ENCODE measurements around the gene ACACA. TPM values are rescaled to one million over a fixed set of nuclear protein-coding genes. Genes with fewer than 3 reads are reported as not detected.

The ACACA gene
- total and polyA plus RNA-seq, 2 donors (not counting 3 experiments of a cell fraction or from before 2014, with no cell fraction given) = 55.3 to 124 TPM

DNA sequence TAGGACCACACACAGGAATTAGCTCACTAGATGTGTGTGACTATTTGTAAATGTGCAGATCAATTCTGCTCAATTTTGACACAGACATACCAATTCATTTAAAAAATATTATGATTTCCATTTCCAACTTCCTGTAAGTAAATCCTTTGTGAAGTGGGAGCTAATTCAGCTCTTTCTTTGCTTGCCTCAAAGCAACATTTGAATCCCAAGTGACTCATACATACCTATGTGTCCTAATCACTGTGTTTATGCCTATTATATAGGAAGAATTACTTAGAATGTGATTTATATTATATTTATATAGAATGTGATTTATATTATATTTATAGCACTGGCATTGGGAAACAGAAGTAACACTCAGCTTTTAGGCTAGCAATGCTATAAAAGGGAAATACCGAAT is 226.7 kb downstream of the ACACA start:
- BruUV-seq (replicated peaks) = no TSS peak
- peak overlapping the region; percentile 67 for H3K27ac ChIP-seq (ENCODE audit: insufficient read depth, low read depth, low read length)
- no peaks in the 10 kb centered on the region for H3K27me3 ChIP-seq (ENCODE audit: control insufficient read depth in 2 of 2, insufficient read depth in 2 of 2, low read length in 2 of 2)
- H3K4me2 ChIP-seq (ENCODE audit: insufficient read depth, low read length) = peak overlapping the region; percentile 83
- dilution Hi-C loops (cut with MboI; ENCODE audit: extremely low pct_ligation_motif_present, low sequenced_read_pairs) (no loop called here), intact Hi-C loops (cut with micrococcal nuclease) (no loop called here)
- peaks cover 35% of the 10 kb centered on the region for H3K4me1 ChIP-seq (ENCODE audit: control insufficient read depth, extremely low read depth, insufficient read depth, low read length)
- POLR2A ChIA-PET = no interaction called here
- DNase-seq (ENCODE audit: low read depth, low spot score) (peak; percentile 82), FAIRE-seq (no peak)
- H3K79me2 ChIP-seq (ENCODE audit: control insufficient read depth, insufficient read depth, low read length) = no peaks in the 10 kb centered on the region
- no peak overlapping the region for H3K4me3 ChIP-seq (replicated peaks in 1 of 3; ENCODE audit: insufficient read depth in 1 of 3, low read depth in 1 of 3, low read length in 3 of 3)
- CTCF ChIA-PET = interaction anchor here (0.6 to 1.7 kb wide), 14 partner anchors 9 to 551 kb away, joined by 3 to 12 read pairs (median 4); no protein-coding TSS in a partner anchor
- peak overlapping the region; percentile 48 for H3K9ac ChIP-seq (replicated peaks; ENCODE audit: extremely low read depth, insufficient read depth, low read length)
- no peaks in the 10 kb centered on the region for H3K9me1 ChIP-seq (replicated peaks; ENCODE audit: control insufficient read depth, extremely low read depth, insufficient read depth, low read length)
- H4K20me1 ChIP-seq (replicated peaks; ENCODE audit: control insufficient read depth, extremely low read depth, insufficient read depth, low read length) = no peaks in the 10 kb centered on the region
- no peak overlapping the region for H2AFZ ChIP-seq (ENCODE audit: low read depth, low read length)
- peak; percentile 73 for TF ChIP-seq FOS (IDR thresholded peaks at IDR 0.05; ENCODE audit: borderline replicate concordance, insufficient read depth, low read length)
- peak; percentile 48 for TF ChIP-seq POLR2AphosphoS5 (IDR thresholded peaks at IDR 0.05; ENCODE audit: insufficient read depth, low read depth, low read length)
- peak; percentile 84 for TF ChIP-seq JUN (IDR thresholded peaks at IDR 0.05; ENCODE audit: borderline replicate concordance, insufficient read depth, insufficient read length, low read depth)
- TF ChIP-seq POLR2A (IDR thresholded peaks at IDR 0.05; ENCODE audit: low read depth, low read length) = no peak
- TF ChIP-seq, protein P1, sequence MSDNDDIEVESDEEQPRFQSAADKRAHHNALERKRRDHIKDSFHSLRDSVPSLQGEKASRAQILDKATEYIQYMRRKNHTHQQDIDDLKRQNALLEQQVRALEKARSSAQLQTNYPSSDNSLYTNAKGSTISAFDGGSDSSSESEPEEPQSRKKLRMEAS (IDR thresholded peaks at IDR 0.05; ENCODE audit: insufficient read depth, insufficient read length) = no peak
- no peaks in the 10 kb centered on the region for H3K9me3 ChIP-seq (replicated peaks; ENCODE audit: control insufficient read depth, insufficient read depth, low read length)
- H3K36me3 ChIP-seq (ENCODE audit: control insufficient read depth in 2 of 2, extremely low read depth in 1 of 2, insufficient read depth in 2 of 2, low read length in 2 of 2) = peaks cover 4 to 6% of the 10 kb centered on the region in 2 experiments

DNA sequence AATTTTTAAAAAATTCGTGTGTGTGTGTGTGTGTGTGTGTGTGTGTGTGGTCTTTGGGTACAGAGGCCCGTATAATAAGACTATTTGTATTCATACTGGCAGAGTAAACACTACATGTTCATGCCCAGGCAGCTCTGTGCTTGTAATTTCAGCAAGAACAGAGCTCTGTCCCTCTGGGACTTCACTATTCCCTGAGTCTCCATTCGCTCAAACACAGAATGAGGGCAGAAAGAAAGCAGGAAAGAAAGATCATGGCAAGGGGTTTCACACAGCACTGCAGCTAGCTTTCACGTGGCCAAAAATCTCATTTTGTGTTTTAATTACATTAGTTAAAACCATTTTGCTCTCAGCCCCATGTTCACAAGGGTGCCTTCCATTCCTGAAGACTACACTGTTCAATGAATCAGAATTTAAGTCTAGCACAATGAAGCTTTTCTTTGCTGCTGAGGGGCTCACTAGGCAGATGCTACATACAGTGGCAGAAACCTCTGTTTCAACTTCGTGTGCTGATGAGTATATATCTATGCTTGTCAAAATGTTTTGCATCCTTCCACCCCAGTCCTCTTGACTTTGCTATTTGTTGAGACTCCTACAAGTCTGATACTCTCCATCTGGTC is 229.3 kb downstream of the ACACA start:
- CTCF ChIA-PET = interaction anchor here (1.0 to 4.3 kb wide), 3 partner anchors 13 to 29 kb away, joined by 3 to 19 read pairs (median 3); no protein-coding TSS in a partner anchor
- no peak for FAIRE-seq
- Histone ChIP-seq H3K9ac (replicated peaks; ENCODE audit: extremely low read depth, insufficient read depth, low read length) (no peak overlapping the region), H3K4me1 (ENCODE audit: control insufficient read depth, extremely low read depth, insufficient read depth, low read length) (peaks cover 24% of the 10 kb centered on the region), H3K9me1 (replicated peaks; ENCODE audit: control insufficient read depth, extremely low read depth, insufficient read depth, low read length) (no peaks in the 10 kb centered on the region), H3K27ac (ENCODE audit: insufficient read depth, low read depth, low read length) (no peak overlapping the region), H4K20me1 (replicated peaks; ENCODE audit: control insufficient read depth, extremely low read depth, insufficient read depth, low read length) (no peaks in the 10 kb centered on the region), H3K9me3 (replicated peaks; ENCODE audit: control insufficient read depth, insufficient read depth, low read length) (no peaks in the 10 kb centered on the region), H3K27me3 (ENCODE audit: control insufficient read depth in 2 of 2, insufficient read depth in 2 of 2, low read length in 2 of 2) (no peaks in the 10 kb centered on the region), H3K4me2 (ENCODE audit: insufficient read depth, low read length) (no peak overlapping the region), H3K4me3 (replicated peaks in 1 of 3; ENCODE audit: insufficient read depth in 1 of 3, low read depth in 1 of 3, low read length in 3 of 3) (no peak overlapping the region), H3K79me2 (ENCODE audit: control insufficient read depth, insufficient read depth, low read length) (no peaks in the 10 kb centered on the region), H3K36me3 (ENCODE audit: control insufficient read depth in 2 of 2, extremely low read depth in 1 of 2, insufficient read depth in 2 of 2, low read length in 2 of 2) (peaks cover 6 to 9% of the 10 kb centered on the region in 2 experiments), H2AFZ (ENCODE audit: low read depth, low read length) (no peak overlapping the region)
- dilution Hi-C loops (cut with MboI; ENCODE audit: extremely low pct_ligation_motif_present, low sequenced_read_pairs) = no loop called here
- POLR2A ChIA-PET = no interaction called here
- no peak for DNase-seq (ENCODE audit: low read depth, low spot score)
- TF ChIP-seq POLR2AphosphoS5 (IDR thresholded peaks at IDR 0.05; ENCODE audit: insufficient read depth, low read depth, low read length) (no peak), MYC (IDR thresholded peaks at IDR 0.05; ENCODE audit: low read depth, low read length) (no peak), POLR2A (IDR thresholded peaks at IDR 0.05; ENCODE audit: low read depth, low read length) (no peak), GATA2 (IDR thresholded peaks at IDR 0.05; ENCODE audit: insufficient read depth, insufficient read length, low read depth, low read length) (no peak)
- TF ChIP-seq, protein P2, sequence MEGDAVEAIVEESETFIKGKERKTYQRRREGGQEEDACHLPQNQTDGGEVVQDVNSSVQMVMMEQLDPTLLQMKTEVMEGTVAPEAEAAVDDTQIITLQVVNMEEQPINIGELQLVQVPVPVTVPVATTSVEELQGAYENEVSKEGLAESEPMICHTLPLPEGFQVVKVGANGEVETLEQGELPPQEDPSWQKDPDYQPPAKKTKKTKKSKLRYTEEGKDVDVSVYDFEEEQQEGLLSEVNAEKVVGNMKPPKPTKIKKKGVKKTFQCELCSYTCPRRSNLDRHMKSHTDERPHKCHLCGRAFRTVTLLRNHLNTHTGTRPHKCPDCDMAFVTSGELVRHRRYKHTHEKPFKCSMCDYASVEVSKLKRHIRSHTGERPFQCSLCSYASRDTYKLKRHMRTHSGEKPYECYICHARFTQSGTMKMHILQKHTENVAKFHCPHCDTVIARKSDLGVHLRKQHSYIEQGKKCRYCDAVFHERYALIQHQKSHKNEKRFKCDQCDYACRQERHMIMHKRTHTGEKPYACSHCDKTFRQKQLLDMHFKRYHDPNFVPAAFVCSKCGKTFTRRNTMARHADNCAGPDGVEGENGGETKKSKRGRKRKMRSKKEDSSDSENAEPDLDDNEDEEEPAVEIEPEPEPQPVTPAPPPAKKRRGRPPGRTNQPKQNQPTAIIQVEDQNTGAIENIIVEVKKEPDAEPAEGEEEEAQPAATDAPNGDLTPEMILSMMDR (IDR thresholded peaks at IDR 0.05; ENCODE audit: extremely low read depth in 1 of 2, insufficient read depth in 1 of 2, low read depth in 1 of 2, low read length in 2 of 2) = no peak
- intact Hi-C loops (cut with micrococcal nuclease) = no loop called here
- BruUV-seq (replicated peaks) = no TSS peak

All from endothelial cell of umbilical vein (primary cell).